WTC11 (cell line): ENCODE measurements around the gene FUT8. TPM values are rescaled to one million over a fixed set of nuclear protein-coding genes. Genes with fewer than 3 reads are reported as not detected.

ENCODE experiments used
- ATAC-seq: fragments of 200-7000 bp; cut with Tn5 transposase; 2 replicates; pipeline ENCODE4 v1.10.0; 2021; ENCODE audit warnings: mild to moderate bottlenecking, moderate library complexity
- CTCF ChIA-PET: fragments of 300-600 bp; sonication (Branson Sonifier 250); formaldehyde crosslinking; loops from one replicate; lab custom pipeline; 2021; ENCODE audit warnings: antibody characterized with exemption; lab: Charles Lee
- POLR2A ChIA-PET: fragments of 350-600 bp; sonication (Branson Sonifier 250); formaldehyde crosslinking; loops from one replicate; lab custom pipeline; 2021; ENCODE audit warnings: antibody characterized with exemption; lab: Charles Lee
- DNase-seq: peaks from one replicate; pipeline ENCODE4 v3.0.0; 2021; ENCODE audit warnings: low spot score
- H3K27ac Mint-ChIP-seq: 2 replicates; pipeline ENCODE4 v1.8.0; 2021; ENCODE audit warnings: mixed read lengths
- H3K27me3 Mint-ChIP-seq: 2 replicates; pipeline ENCODE4 v1.8.0; 2021; ENCODE audit warnings: low read depth, mild to moderate bottlenecking, moderate library complexity, mixed read lengths
- H3K36me3 Mint-ChIP-seq: 2 replicates; pipeline ENCODE4 v1.8.0; 2021; ENCODE audit warnings: mixed read lengths
- H3K4me1 Mint-ChIP-seq: 2 replicates; pipeline ENCODE4 v1.8.0; 2022; ENCODE audit warnings: mixed read lengths
- H3K4me3 Mint-ChIP-seq: 2 replicates; pipeline ENCODE4 v1.8.0; 2021; ENCODE audit warnings: mild to moderate bottlenecking, moderate library complexity, mixed read lengths
- H3K9me3 Mint-ChIP-seq: 2 replicates; pipeline ENCODE4 v1.8.0; 2021; ENCODE audit warnings: mixed read lengths
- ARID4B ChIP-seq: sonication (generic); formaldehyde crosslinking; IDR thresholded peaks from 2 replicates; pipeline ENCODE4 v1.8.0; 2023; ENCODE audit warnings: missing genetic modification reagents, mild to moderate bottlenecking, borderline replicate concordance
- ATF1 ChIP-seq: sonication (generic); formaldehyde crosslinking; IDR thresholded peaks from 2 replicates; pipeline ENCODE4 v1.8.1; 2023; ENCODE audit warnings: mild to moderate bottlenecking, moderate library complexity, missing genetic modification reagents
- CBFB ChIP-seq: sonication (generic); formaldehyde crosslinking; IDR thresholded peaks from 2 replicates; pipeline ENCODE4 v1.8.1; 2022; ENCODE audit warnings: mild to moderate bottlenecking, low read depth, missing genetic modification reagents
- CREM ChIP-seq: sonication (generic); formaldehyde crosslinking; IDR thresholded peaks from 2 replicates; pipeline ENCODE4 v1.8.1; 2022; ENCODE audit warnings: mild to moderate bottlenecking, missing genetic modification reagents, moderate library complexity
- E2F4 ChIP-seq: sonication (generic); formaldehyde crosslinking; IDR thresholded peaks from 2 replicates; pipeline ENCODE4 v1.8.1; 2022; ENCODE audit warnings: low read depth, mild to moderate bottlenecking, moderate library complexity, missing genetic modification reagents, borderline replicate concordance
- EMX1 ChIP-seq: fragments of 250-450 bp; sonication (Bioruptor Pico); IDR thresholded peaks from 2 replicates; pipeline ENCODE4 v1.8.0; 2021; ENCODE audit warnings: mild to moderate bottlenecking
- FOXK1 ChIP-seq: sonication (generic); formaldehyde crosslinking; IDR thresholded peaks from 2 replicates; pipeline ENCODE4 v1.8.0; 2022; ENCODE audit warnings: mild to moderate bottlenecking, moderate library complexity, missing genetic modification reagents
- FOXP4 ChIP-seq: sonication (generic); formaldehyde crosslinking; IDR thresholded peaks from 2 replicates; pipeline ENCODE4 v1.8.0; 2022; ENCODE audit warnings: mild to moderate bottlenecking, missing genetic modification reagents
- GRHL2 ChIP-seq: fragments of 250-450 bp; sonication (Bioruptor Pico); IDR thresholded peaks from 2 replicates; pipeline ENCODE4 v1.8.0; 2022; ENCODE audit warnings: mild to moderate bottlenecking, moderate library complexity; ENCODE audit not compliant: insufficient replicate concordance, severe bottlenecking
- IRF2 ChIP-seq: sonication (generic); formaldehyde crosslinking; IDR thresholded peaks from 2 replicates; pipeline ENCODE4 v1.8.0; 2022; ENCODE audit warnings: low read depth, missing genetic modification reagents, borderline replicate concordance
- KAT7 ChIP-seq: sonication (generic); formaldehyde crosslinking; IDR thresholded peaks from 2 replicates; pipeline ENCODE4 v1.8.1; 2023; ENCODE audit warnings: missing genetic modification reagents, mild to moderate bottlenecking, borderline replicate concordance
- MAX ChIP-seq: sonication (generic); formaldehyde crosslinking; IDR thresholded peaks from 2 replicates; pipeline ENCODE4 v1.8.0; 2022; ENCODE audit warnings: mild to moderate bottlenecking, missing genetic modification reagents
- NR1H2 ChIP-seq: sonication (generic); formaldehyde crosslinking; IDR thresholded peaks from 2 replicates; pipeline ENCODE4 v1.9.0; 2021; ENCODE audit warnings: mild to moderate bottlenecking, moderate library complexity, missing genetic modification reagents
- RELA ChIP-seq: sonication (generic); formaldehyde crosslinking; IDR thresholded peaks from 2 replicates; pipeline ENCODE4 v1.8.1; 2022; ENCODE audit warnings: missing genetic modification reagents, mild to moderate bottlenecking, borderline replicate concordance
- SMAD3 ChIP-seq: sonication (generic); formaldehyde crosslinking; IDR thresholded peaks from 2 replicates; pipeline ENCODE4 v1.8.0; 2022; ENCODE audit warnings: missing genetic modification reagents, mild to moderate bottlenecking, borderline replicate concordance
- STAT6 ChIP-seq: sonication (generic); formaldehyde crosslinking; conservative IDR thresholded peaks from 2 replicates; pipeline ENCODE4 v1.8.1; 2023; ENCODE audit warnings: mild to moderate bottlenecking, low read depth, missing genetic modification reagents, moderate library complexity
- ZMAT4 ChIP-seq: fragments of 250-450 bp; sonication (Bioruptor Pico); IDR thresholded peaks from 2 replicates; pipeline ENCODE4 v1.9.0; 2021; ENCODE audit warnings: mild to moderate bottlenecking
- ZNF121 ChIP-seq: sonication (generic); formaldehyde crosslinking; IDR thresholded peaks from 2 replicates; pipeline ENCODE4 v1.8.0; 2023; ENCODE audit warnings: missing genetic modification reagents
- ZNF232 ChIP-seq: sonication (generic); formaldehyde crosslinking; IDR thresholded peaks from 2 replicates; pipeline ENCODE4 v1.8.0; 2022; ENCODE audit warnings: mild to moderate bottlenecking, missing genetic modification reagents
- ZNF423 ChIP-seq: fragments of 250-450 bp; sonication (Bioruptor Pico); IDR thresholded peaks from 2 replicates; pipeline ENCODE4 v2.1.2; 2022; ENCODE audit warnings: mild to moderate bottlenecking, moderate library complexity
- ZSCAN18 ChIP-seq: fragments of 250-450 bp; sonication (Bioruptor Pico); IDR thresholded peaks from 2 replicates; pipeline ENCODE4 v2.1.2; 2022; ENCODE audit warnings: mild to moderate bottlenecking, moderate library complexity
- total RNA-seq: library from RNA; stranded (reverse); gene quantifications from 3 replicates; pipeline ENCODE4 v1.2.3, GENCODE V29; 2021

Gene FUT8
- total RNA-seq, 1 experiment from 2014 or later: 37.9 TPM

GRCh38 chr14:65371784-65372183 is 40.7 kb upstream of the FUT8 start:
- TF ChIP-seq ATF1 (CRISPR knock-in tag) (no peak), SMAD3 (CRISPR knock-in tag) (no peak), STAT6 (CRISPR knock-in tag) (no peak), ZNF232 (no peak), NR1H2 (CRISPR knock-in tag) (no peak), GRHL2 (CRISPR knock-in tag) (no peak), ZMAT4 (CRISPR knock-in tag) (no peak), EMX1 (CRISPR knock-in tag) (no peak), KAT7 (CRISPR knock-in tag) (no peak), ZNF121 (no peak)
- ATAC-seq: no peak

GRCh38 chr14:65373016-65373670 is 39.4 kb upstream of the FUT8 start:
- H3K9me3 Mint-ChIP-seq: no peaks in the 10 kb centered on the region
- ChIA-PET CTCF (no interaction called here), POLR2A (no interaction called here)
- no peaks in the 10 kb centered on the region for H3K36me3 Mint-ChIP-seq
- peaks cover 27% of the 10 kb centered on the region for H3K4me1 Mint-ChIP-seq
- H3K27me3 Mint-ChIP-seq: no peaks in the 10 kb centered on the region
- no peak overlapping the region for H3K4me3 Mint-ChIP-seq
- no peak overlapping the region for H3K27ac Mint-ChIP-seq
- peak; percentile 78 for ATAC-seq
- DNase-seq: peak; percentile 14
- TF ChIP-seq GRHL2 (CRISPR knock-in tag) (no peak), IRF2 (CRISPR knock-in tag) (no peak), RELA (CRISPR knock-in tag) (no peak), ZNF423 (CRISPR knock-in tag) (no peak), FOXP4 (CRISPR knock-in tag) (no peak), FOXK1 (CRISPR knock-in tag) (no peak), E2F4 (CRISPR knock-in tag) (no peak), MAX (no peak), CREM (CRISPR knock-in tag) (no peak), SMAD3 (CRISPR knock-in tag) (no peak), ZSCAN18 (CRISPR knock-in tag) (no peak), ARID4B (CRISPR knock-in tag) (no peak), CBFB (CRISPR knock-in tag) (no peak)

More at GRCh38 chr14:65371784-65372183, 40.7 kb upstream of the FUT8 start:
- H3K4me1 Mint-ChIP-seq: peaks cover 35% of the 10 kb centered on the region
- H3K9me3 Mint-ChIP-seq: no peaks in the 10 kb centered on the region
- no peak overlapping the region for H3K27ac Mint-ChIP-seq
- DNase-seq: no peak
- H3K4me3 Mint-ChIP-seq: no peak overlapping the region
- CTCF ChIA-PET: no interaction called here
- H3K27me3 Mint-ChIP-seq: no peaks in the 10 kb centered on the region
- H3K36me3 Mint-ChIP-seq: no peaks in the 10 kb centered on the region
- POLR2A ChIA-PET: no interaction called here
